Adipose tissue (tissue), 3 donors: Measurements from ENCODE around the gene SERPIND1. TPM values are rescaled to one million over a fixed set of nuclear protein-coding genes. Genes with fewer than 3 reads are reported as not detected.
"Not testable (repeated sequence)": the region's sequence is repeated elsewhere in the genome, so short reads cannot be mapped to it uniquely, and the experiment has no call there.

Experiments used
- H3K27ac ChIP-seq: one replicate; pipeline ENCODE4 v1.5.1; 2013; ENCODE audit warnings: low read depth, low read length
- WGBS, 3 donors: extraction: QIAGEN DNeasy Blood & Tissue Kit; methylation state at CpG; one replicate each; pipeline ENCODE4 v1.1.7; 2013; 5-methylcytosine and 5-hydroxymethylcytosine counted together
- polyA plus RNA-seq, 3 donors: library from polyadenylated mRNA; stranded (reverse); fragments of 200-250 nt; gene quantifications; one replicate each; pipeline ENCODE4 v1.2.3, GENCODE V29; 2013
- donor health status: healthy with polysubstance abuse.
- donor health status: Bipolar disorder and iron deficiency.
- donor health status: healthy.

Gene SERPIND1
- polyA plus RNA-seq, 3 donors, result 0.09 to 3.5 (median 0.24) TPM

GRCh38 chr22:20804650-20805049 lies 30.7 kb downstream of the SERPIND1 start:
- H3K27ac ChIP-seq, result no peak overlapping the region
- 90 to 95% (median 92%) methylated on average over 6 of the region's 6 CpGs for WGBS, 3 donors

- 77 to 93% (median 79%) methylated on average over 3 of the region's 3 CpGs for WGBS, 3 donors
- no peak overlapping the region for H3K27ac ChIP-seq
Observed at GRCh38 chr22:20805972-20806471, 32.1 kb downstream of the SERPIND1 start.

GRCh38 chr22:20807315-20807752 lies 33.4 kb downstream of the SERPIND1 start:
- no peak overlapping the region for H3K27ac ChIP-seq
- WGBS, 3 donors, result 79 to 91% (median 89%) methylated on average over 4 of the region's 4 CpGs

DNA sequence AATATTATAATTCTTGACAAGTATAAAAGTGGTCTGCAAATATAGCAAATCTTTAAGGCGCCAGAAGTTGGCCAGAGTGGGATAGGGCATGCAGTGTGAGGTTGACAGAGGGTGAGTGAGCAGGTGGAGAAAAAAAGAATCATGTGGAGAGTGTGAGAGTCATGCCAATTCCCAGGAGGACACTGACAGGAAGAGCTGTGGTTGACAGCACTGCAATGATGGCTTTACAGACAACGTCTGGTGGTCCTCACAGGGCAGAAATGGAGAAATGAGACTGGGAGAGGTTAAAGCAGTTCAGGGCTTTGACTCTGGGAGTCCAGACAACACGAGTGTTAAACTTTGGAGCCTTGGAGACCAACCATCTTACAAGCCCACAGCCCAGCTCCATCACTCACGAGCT lies 34.9 kb downstream of the SERPIND1 start:
- no peak overlapping the region for H3K27ac ChIP-seq
- 64 to 91% (median 79%) methylated on average over 4 of the region's 4 CpGs for WGBS, 3 donors

- 87 to 92% (median 88%) methylated on average over 6 of the region's 6 CpGs for WGBS, 3 donors
- H3K27ac ChIP-seq, result no peak overlapping the region
Observed at GRCh38 chr22:20809538-20810185, 35.7 kb downstream of the SERPIND1 start.

- H3K27ac ChIP-seq, result no peak overlapping the region
- 88 to 90% (median 88%) methylated on average over 9 of the region's 9 CpGs for WGBS, 3 donors
Observed at GRCh38 chr22:20810645-20811044, 36.7 kb downstream of the SERPIND1 start.

DNA sequence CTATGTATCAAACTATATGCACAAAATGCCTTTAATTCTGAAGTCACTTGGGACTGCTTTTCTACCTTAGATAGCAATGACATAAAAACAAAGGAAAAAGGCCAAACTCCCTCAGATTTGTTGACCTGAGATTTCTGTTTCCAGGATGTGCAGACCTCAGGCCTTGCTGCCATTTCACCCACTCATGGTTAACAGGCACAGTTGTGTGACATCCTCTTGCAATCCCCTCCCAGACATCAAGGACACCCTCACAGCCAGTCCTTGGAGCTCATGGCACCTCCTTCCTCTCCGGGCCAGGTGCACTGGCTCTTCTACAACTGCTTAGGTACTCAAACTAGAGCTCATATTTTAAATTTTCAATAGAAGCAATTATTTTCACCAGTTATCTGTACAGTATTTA lies 37.3 kb downstream of the SERPIND1 start:
- H3K27ac ChIP-seq, result no peak overlapping the region
- 72 to 100% (median 96%) methylated on average over 1 of the region's 1 CpG for WGBS, 3 donors

DNA sequence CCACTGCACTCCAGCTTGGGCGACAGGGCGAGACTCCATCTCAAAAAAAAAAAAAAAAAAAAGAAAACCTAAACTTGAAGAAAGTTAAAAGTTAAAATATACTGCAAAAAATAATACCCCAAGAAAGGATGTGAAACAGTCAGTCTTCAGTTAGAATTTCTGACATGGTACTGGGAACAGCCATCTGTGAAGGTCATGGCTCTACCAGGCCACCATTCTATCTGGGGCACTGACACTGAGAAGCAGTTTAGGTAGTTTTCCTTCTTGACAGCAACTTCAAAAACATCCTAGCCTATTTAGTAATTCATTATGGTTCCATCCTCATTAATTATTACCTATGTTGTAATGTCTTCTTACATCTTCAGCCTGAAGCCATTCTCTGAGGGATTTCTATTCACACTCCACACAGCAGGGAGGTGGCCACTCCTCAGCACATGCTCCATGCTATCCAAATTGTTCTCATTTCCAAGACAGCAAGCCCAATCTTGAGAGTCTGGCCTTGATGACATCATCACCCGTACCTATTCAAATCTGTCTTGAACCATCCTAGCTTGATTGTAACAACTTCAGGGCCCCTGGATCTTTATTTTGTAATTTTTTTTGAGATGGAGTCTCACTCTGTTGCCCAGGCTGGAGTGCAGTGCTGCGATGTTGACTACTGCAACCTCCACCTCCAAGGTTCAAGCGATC lies 38.2 kb downstream of the SERPIND1 start:
- WGBS, 3 donors, result 98 to 99% (median 98%) methylated on average over 3 to 5 of the region's 5 CpGs
- no peak overlapping the region for H3K27ac ChIP-seq

DNA sequence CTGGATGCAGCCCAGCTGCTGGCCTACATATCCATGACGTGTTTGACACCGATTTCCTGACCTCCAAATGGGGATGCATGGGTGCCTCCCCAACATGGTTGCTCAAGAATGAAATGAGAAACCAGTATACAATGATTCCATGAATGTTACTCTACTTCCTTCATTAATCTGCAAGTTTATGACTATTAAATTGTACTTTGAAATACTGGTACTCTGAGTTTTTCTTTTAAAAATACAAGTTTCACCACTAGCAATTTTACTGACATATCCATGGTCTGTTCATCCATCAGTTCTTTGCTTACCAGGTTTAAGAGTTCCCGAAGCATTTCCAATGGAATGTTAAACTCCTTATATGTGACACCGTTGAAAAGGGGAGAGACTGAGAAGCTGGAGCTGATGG lies 39.1 kb downstream of the SERPIND1 start:
- H3K27ac ChIP-seq, result no peak overlapping the region
- WGBS, 3 donors, result 96 to 97% (median 96%) methylated on average over 4 of the region's 4 CpGs

GRCh38 chr22:20814221-20814808 lies 40.4 kb downstream of the SERPIND1 start:
- 88 to 96% (median 93%) methylated on average over 5 of the region's 5 CpGs for WGBS, 3 donors
- H3K27ac ChIP-seq, result no peak overlapping the region

GRCh38 chr22:20815477-20816050 lies 41.7 kb downstream of the SERPIND1 start:
- WGBS, 3 donors, result 94 to 95% (median 95%) methylated on average over 9 of the region's 9 CpGs
- H3K27ac ChIP-seq, result no peak overlapping the region

DNA sequence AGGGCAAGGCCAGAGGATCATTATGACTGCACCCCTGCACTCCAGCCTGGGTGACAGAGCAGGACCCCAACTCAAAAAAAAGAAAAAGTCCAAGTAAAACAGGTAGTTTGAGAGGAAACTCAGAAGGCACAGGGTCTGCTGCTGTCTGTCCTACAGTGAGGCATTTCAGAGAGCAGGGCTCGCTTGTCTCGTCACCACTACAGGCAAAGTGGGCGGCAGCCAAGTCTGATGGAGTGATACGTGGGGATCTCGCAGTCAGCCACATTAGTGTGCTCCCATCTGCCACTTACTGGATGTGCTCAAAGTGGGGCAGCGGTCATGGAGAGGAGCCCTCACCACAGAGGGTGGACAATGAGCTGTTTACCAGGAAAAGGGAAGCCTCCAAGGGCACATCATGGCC lies 42.6 kb downstream of the SERPIND1 start:
- 94 to 97% (median 96%) methylated on average over 6 of the region's 6 CpGs for WGBS, 3 donors
- H3K27ac ChIP-seq, result no peak overlapping the region

DNA sequence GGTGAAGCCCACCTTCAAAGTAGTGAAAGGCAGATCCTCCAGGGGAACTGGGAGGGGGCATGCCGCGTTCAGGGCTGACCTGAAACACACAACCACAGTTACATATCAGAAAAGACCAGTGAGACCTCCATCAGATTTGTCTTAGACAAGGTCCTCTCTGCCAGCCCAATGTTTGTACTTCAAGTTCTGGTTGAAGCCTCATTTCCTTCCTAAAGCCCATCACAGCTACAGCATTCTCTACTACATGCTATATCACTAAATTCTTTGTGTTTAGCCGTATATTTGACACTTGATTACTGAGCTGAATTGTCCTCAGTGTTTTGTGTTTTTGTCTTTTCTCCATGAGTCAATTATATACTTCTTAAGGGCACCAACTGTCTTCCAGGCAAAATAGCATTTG lies 44.6 kb downstream of the SERPIND1 start:
- no peak overlapping the region for H3K27ac ChIP-seq
- WGBS, 3 donors, result 88 to 91% (median 91%) methylated on average over 3 of the region's 3 CpGs

DNA sequence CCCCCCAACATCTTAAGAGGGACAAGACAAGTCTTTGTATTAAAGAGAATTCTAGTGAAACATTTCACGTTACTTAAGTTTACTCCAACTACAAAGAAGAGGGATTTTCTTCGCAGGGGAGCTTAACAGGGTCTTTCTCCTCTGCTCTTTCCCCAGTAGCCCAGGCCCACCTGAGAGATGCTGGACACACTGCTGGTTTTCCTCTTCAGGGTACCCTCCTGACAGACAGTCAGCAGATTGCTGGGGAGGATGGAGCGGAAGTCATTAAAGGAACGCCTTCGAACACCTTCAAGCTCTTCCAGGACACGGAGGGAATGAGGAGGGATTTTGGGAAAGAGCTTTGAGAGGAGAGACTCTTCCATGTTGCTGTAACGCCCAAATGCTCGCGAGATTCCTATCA lies 45.6 kb downstream of the SERPIND1 start:
- H3K27ac ChIP-seq, result no peak overlapping the region
- WGBS, 3 donors, result 95 to 97% (median 97%) methylated on average over 9 of the region's 9 CpGs

- WGBS, 3 donors, result 95 to 97% (median 96%) methylated on average over 8 of the region's 8 CpGs
- H3K27ac ChIP-seq, result not testable (repeated sequence)
Observed at GRCh38 chr22:20821717-20822239, 47.9 kb downstream of the SERPIND1 start.

DNA sequence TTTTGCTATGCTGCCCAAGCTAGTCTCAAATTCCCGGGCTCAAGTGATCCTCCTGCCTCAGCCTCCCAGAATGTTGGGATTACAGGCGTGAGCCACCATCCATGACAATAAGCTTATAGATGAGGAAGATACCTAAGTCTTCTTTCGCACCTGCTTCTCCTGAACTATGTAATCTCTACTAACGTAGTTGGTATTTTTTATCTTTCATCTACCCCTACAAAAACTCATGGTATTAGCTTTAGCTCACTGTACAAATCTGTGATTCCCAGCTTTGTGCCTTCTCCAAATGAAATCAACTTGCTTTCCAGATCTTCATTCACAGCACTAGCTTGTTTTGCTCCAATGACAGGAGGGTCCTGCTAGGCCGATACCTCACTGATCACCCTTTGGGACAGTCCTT lies 48.3 kb downstream of the SERPIND1 start:
- 96 to 99% (median 97%) methylated on average over 5 of the region's 5 CpGs for WGBS, 3 donors
- no peak overlapping the region for H3K27ac ChIP-seq

DNA sequence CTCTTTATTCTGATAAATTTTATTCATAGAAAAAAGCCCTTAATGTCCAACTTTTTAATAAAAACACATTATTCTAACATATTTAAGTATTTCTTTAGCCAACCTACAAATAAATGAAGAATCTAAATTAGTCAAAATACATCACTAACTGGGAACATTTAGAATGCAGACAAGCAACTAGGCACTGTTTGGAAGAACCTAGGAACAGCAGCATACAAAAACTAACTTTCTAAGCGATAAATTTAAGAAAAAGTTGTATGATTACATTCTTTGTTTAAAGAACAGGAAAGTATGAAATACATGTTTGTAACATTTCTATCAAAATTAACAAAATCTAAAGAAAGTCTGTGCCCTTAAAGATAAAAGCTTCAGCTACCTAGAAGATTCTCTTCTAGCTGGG lies 49.4 kb downstream of the SERPIND1 start:
- WGBS, 3 donors, result 93 to 98% (median 95%) methylated on average over 1 of the region's 1 CpG
- no peak overlapping the region for H3K27ac ChIP-seq

DNA sequence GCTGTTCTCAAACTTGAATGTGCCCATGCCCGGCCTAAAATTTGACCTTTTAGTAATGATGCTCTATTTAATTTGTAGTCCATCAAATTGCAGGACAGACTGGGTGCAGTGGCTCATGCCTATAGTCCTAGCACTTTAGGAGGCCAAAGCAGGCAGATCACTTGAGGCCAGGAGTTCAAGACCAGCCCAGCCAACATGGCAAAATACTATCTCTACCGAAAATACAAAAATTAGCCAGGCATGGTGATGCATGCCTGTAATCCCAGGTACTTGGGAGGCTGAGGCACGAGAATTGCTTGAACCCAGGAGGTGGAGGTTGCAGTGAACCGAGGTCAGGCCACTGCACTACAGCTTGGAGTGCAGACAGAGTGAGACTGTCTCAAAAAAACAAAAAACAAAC lies 51.3 kb downstream of the SERPIND1 start:
- not testable (repeated sequence) for H3K27ac ChIP-seq
- WGBS, 3 donors, result 95 to 98% (median 97%) methylated on average over 4 of the region's 4 CpGs

DNA sequence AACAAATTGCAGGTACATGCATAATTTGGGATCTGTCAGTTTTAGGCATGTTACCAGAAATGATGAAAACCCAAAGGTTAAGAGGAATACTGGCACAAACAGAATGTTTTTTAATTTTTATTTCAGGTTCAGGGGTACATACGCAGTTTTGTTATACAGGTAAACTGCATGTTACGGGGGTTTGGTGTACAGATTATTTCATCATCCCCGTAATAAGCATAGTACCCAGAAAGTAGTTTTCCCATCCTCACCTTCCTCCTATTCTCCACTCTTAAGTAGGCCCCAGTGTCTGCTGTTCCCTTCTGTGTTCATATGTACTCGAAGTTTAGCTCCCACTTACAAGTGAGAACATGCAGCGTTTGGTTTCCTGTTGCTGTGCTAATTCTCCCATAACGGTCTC lies 51.7 kb downstream of the SERPIND1 start:
- WGBS, 3 donors, result 90 to 93% (median 90%) methylated on average over 6 of the region's 6 CpGs
- H3K27ac ChIP-seq, result no peak overlapping the region
